Measurements from ENCODE around the gene RAD9A.

DNA sequence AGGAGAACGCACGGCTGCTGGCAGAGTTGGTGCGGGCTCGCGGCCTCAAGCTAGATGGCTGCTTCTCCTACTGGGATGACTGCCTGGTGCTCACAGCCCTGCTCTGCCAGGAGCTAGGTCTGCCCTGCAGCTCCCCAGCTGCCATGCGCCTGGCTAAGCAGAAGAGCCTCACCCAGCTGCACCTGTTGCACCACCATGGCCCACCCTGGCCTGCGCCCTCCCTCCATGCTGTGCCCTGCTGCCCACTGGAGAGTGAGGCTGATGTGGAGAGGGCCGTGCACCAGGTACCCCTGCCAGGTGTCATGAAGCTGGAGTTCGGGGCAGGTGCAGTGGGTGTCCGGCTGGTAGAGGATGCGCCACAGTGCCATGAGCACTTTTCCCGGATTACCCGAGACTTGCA, 31.7 kb downstream of the RAD9A start:
- TF ChIP-seq, protein P1, sequence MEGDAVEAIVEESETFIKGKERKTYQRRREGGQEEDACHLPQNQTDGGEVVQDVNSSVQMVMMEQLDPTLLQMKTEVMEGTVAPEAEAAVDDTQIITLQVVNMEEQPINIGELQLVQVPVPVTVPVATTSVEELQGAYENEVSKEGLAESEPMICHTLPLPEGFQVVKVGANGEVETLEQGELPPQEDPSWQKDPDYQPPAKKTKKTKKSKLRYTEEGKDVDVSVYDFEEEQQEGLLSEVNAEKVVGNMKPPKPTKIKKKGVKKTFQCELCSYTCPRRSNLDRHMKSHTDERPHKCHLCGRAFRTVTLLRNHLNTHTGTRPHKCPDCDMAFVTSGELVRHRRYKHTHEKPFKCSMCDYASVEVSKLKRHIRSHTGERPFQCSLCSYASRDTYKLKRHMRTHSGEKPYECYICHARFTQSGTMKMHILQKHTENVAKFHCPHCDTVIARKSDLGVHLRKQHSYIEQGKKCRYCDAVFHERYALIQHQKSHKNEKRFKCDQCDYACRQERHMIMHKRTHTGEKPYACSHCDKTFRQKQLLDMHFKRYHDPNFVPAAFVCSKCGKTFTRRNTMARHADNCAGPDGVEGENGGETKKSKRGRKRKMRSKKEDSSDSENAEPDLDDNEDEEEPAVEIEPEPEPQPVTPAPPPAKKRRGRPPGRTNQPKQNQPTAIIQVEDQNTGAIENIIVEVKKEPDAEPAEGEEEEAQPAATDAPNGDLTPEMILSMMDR (IDR thresholded peaks at IDR 0.05; ENCODE audit: insufficient read depth, low read depth, low read length) = no peak
- no peak for TF ChIP-seq EZH2 (IDR thresholded peaks at IDR 0.05; ENCODE audit: insufficient read depth, low read length)

All from astrocyte (in vitro differentiated cells and primary cell).